ENCODE results near the gene NRIP1. TPM values are rescaled to one million over a fixed set of nuclear protein-coding genes. Genes with fewer than 3 reads are reported as not detected.

NRIP1 gene
- total RNA-seq, 1 experiment from 2014 or later: 19.1 TPM

DNA sequence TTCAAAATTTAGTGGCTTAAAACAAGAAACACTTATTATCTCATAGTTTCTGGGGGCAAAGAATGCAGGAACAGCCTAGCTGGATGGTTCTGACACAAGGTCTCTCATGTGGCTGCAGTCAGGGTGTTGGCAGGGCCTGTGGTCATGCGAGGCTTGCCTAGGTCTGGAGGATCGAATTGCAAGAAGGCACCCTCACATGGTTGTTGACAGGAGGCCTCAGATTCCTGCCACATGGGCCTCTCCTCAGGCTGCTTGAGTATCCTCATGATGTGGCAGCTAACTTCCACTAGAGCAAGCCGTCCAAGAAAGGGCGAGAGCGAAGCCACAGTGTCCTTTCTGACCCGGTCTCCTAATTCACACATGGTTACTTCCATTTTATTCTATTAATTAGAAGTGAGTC is 6.2 kb upstream of the NRIP1 start:
- H3K36me3 ChIP-seq (ENCODE audit: control insufficient read depth, insufficient read depth, low read length): no peaks in the 10 kb centered on the region
- CTCF ChIA-PET: no interaction called here
- no peak for ATAC-seq
- intact Hi-C loops (cut with micrococcal nuclease; ENCODE audit: unreplicated experiment) (no loop called here), in situ Hi-C loops (cut with HindIII; ENCODE audit: low pct_unique_long_range_greater_than_20kb, low sequenced_read_pairs) (no loop called here)
- POLR2A ChIA-PET: no interaction called here
- TF ChIP-seq POLR2AphosphoS5 (IDR thresholded peaks at IDR 0.05; ENCODE audit: low read depth, low read length) (no peak), SIN3A (IDR thresholded peaks at IDR 0.05; ENCODE audit: borderline replicate concordance, insufficient read depth, low read depth, low read length) (no peak), TCF7L2 (IDR thresholded peaks at IDR 0.05; ENCODE audit: low read depth, low read length) (no peak)
- TF ChIP-seq, protein P1, sequence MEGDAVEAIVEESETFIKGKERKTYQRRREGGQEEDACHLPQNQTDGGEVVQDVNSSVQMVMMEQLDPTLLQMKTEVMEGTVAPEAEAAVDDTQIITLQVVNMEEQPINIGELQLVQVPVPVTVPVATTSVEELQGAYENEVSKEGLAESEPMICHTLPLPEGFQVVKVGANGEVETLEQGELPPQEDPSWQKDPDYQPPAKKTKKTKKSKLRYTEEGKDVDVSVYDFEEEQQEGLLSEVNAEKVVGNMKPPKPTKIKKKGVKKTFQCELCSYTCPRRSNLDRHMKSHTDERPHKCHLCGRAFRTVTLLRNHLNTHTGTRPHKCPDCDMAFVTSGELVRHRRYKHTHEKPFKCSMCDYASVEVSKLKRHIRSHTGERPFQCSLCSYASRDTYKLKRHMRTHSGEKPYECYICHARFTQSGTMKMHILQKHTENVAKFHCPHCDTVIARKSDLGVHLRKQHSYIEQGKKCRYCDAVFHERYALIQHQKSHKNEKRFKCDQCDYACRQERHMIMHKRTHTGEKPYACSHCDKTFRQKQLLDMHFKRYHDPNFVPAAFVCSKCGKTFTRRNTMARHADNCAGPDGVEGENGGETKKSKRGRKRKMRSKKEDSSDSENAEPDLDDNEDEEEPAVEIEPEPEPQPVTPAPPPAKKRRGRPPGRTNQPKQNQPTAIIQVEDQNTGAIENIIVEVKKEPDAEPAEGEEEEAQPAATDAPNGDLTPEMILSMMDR (IDR thresholded peaks at IDR 0.05): no peak
- TF ChIP-seq, protein P2, sequence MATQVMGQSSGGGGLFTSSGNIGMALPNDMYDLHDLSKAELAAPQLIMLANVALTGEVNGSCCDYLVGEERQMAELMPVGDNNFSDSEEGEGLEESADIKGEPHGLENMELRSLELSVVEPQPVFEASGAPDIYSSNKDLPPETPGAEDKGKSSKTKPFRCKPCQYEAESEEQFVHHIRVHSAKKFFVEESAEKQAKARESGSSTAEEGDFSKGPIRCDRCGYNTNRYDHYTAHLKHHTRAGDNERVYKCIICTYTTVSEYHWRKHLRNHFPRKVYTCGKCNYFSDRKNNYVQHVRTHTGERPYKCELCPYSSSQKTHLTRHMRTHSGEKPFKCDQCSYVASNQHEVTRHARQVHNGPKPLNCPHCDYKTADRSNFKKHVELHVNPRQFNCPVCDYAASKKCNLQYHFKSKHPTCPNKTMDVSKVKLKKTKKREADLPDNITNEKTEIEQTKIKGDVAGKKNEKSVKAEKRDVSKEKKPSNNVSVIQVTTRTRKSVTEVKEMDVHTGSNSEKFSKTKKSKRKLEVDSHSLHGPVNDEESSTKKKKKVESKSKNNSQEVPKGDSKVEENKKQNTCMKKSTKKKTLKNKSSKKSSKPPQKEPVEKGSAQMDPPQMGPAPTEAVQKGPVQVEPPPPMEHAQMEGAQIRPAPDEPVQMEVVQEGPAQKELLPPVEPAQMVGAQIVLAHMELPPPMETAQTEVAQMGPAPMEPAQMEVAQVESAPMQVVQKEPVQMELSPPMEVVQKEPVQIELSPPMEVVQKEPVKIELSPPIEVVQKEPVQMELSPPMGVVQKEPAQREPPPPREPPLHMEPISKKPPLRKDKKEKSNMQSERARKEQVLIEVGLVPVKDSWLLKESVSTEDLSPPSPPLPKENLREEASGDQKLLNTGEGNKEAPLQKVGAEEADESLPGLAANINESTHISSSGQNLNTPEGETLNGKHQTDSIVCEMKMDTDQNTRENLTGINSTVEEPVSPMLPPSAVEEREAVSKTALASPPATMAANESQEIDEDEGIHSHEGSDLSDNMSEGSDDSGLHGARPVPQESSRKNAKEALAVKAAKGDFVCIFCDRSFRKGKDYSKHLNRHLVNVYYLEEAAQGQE (IDR thresholded peaks at IDR 0.05; ENCODE audit: insufficient read depth in 1 of 2, low read depth in 2 of 2, low read length in 1 of 2): no peak
- DNase-seq (ENCODE audit: low read depth, low spot score): no peak
- H3K4me1 ChIP-seq (ENCODE audit: control insufficient read depth, insufficient read depth, low read length): no peaks in the 10 kb centered on the region
- no peak overlapping the region for H3K4me3 ChIP-seq (ENCODE audit: low read depth in 2 of 2, low read length in 2 of 2)
- H3K27me3 ChIP-seq (ENCODE audit: control insufficient read depth, insufficient read depth, low read length): no peaks in the 10 kb centered on the region
- no peak overlapping the region for H3K27ac ChIP-seq (ENCODE audit: low read length)
- H3K9me3 ChIP-seq (ENCODE audit: control insufficient read depth, insufficient read depth, low read depth, low read length): no peaks in the 10 kb centered on the region
- BruUV-seq (replicated peaks): no TSS peak

DNA sequence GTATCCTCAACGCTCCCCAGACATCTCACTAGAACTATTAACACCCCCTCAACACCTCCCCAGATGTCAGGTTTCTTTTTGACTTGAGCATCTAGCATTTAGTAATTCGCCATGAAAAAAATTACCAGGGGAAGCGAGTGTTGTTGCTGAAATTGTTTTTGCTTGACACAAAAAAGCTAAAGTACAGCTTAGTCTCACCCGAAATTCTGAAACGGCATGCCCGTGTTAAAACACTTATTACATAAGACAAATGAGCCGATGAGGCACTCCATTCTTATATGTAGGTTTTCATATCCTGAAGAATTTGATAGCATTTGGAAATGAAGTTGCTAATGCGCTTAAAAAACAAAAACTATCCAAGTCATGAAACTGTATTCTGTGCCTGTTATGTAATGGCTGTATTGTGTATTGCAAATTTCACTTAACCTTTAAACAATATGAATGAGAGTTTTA is 1.3 kb upstream of the NRIP1 start:
- ChIA-PET POLR2A (interaction anchor here (0.5 kb wide), 1 partner anchor 321 kb away, joined by 5 read pairs; no protein-coding TSS in a partner anchor), CTCF (interaction anchor here (1.2 kb wide), 1 partner anchor 11 kb away, joined by 3 read pairs; no protein-coding TSS in a partner anchor)
- H3K36me3 ChIP-seq (ENCODE audit: control insufficient read depth, insufficient read depth, low read length): no peaks in the 10 kb centered on the region
- H3K4me3 ChIP-seq (ENCODE audit: low read depth in 2 of 2, low read length in 2 of 2): peak overlapping the region; percentile 62 to 72
- ATAC-seq (no peak), DNase-seq (ENCODE audit: low read depth, low spot score) (no peak)
- H3K4me1 ChIP-seq (ENCODE audit: control insufficient read depth, insufficient read depth, low read length): peaks cover 15% of the 10 kb centered on the region
- no peaks in the 10 kb centered on the region for H3K27me3 ChIP-seq (ENCODE audit: control insufficient read depth, insufficient read depth, low read length)
- no peaks in the 10 kb centered on the region for H3K9me3 ChIP-seq (ENCODE audit: control insufficient read depth, insufficient read depth, low read depth, low read length)
- H3K27ac ChIP-seq (ENCODE audit: low read length): peak overlapping the region; percentile 76
- no TSS peak for BruUV-seq (replicated peaks)
- intact Hi-C loops (cut with micrococcal nuclease; ENCODE audit: unreplicated experiment) (loop anchor here (5.0 to 10.0 kb wide), 2 partner anchors 191 to 416 kb away; no protein-coding TSS in a partner anchor), in situ Hi-C loops (cut with HindIII; ENCODE audit: low pct_unique_long_range_greater_than_20kb, low sequenced_read_pairs) (no loop called here)
- TF ChIP-seq TCF7L2 (IDR thresholded peaks at IDR 0.05; ENCODE audit: low read depth, low read length) (no peak), SIN3A (IDR thresholded peaks at IDR 0.05; ENCODE audit: borderline replicate concordance, insufficient read depth, low read depth, low read length) (no peak), POLR2AphosphoS5 (IDR thresholded peaks at IDR 0.05; ENCODE audit: low read depth, low read length) (no peak)
- TF ChIP-seq, protein P2 (IDR thresholded peaks at IDR 0.05; ENCODE audit: insufficient read depth in 1 of 2, low read depth in 2 of 2, low read length in 1 of 2): no peak
- TF ChIP-seq, protein P1 (IDR thresholded peaks at IDR 0.05): no peak
